Activated T-cell treated with anti-CD3 and anti-CD28 coated beads, Interleukin-2, amount 50 U/mL, for 1 hour (primary cell): ENCODE measurements around the gene PANX3.
"Not testable (repeated sequence)": the region's sequence is repeated elsewhere in the genome, so short reads cannot be mapped to it uniquely, and the experiment has no call there.

Experiments
- DNase-seq: peaks from one replicate; pipeline ENCODE4 v3.0.0-alpha.2; 2020

Gene PANX3, protein sequence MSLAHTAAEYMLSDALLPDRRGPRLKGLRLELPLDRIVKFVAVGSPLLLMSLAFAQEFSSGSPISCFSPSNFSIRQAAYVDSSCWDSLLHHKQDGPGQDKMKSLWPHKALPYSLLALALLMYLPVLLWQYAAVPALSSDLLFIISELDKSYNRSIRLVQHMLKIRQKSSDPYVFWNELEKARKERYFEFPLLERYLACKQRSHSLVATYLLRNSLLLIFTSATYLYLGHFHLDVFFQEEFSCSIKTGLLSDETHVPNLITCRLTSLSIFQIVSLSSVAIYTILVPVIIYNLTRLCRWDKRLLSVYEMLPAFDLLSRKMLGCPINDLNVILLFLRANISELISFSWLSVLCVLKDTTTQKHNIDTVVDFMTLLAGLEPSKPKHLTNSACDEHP

DNA sequence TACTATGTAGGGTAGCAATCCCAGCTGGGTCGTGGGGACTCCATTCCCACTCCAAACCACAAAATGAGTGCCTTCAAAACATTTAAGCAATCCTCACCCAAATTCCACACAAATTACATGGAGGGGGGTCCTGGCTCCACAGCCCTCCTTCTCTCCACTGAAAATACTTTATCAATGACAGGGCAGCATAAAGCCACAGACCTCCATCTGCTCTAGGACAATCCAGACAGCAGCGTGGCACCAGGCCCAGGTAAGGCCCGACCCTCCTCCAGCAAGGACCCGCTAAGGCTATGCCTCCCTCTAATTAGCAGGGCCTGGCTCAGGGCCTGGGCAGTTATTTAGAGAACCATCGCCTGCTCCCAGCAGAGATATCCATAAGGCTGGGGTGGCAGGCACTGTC lies at the start of gene PANX3:
PANX3 (plus strand) TSS at position 365 of the 400 bp plus-strand sequence. CDS start 129 bp downstream, outside the sequence.
- DNase-seq = no peak

DNA sequence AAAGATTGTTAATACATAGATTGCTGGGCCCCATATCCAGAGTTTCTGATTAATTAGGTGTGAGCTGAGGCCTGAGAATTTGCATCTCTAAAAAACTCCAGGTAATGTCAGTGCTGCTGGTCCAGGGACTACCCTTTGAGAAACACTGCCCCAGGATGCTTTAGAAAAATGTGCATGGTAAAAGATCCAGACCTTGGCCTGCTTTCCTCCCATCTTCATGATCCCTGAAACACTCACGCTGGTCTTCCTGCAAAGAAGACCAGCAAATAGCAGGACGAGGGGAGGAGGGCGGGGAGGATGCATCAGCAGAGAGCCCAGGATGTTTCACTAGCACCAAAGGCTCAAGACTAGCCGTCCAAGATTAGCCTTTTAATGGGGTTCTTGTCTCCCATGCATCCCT lies 41.5 kb upstream of the PANX3 start, which contains the start of gene OR8A1:
OR8A1 (plus strand) TSS at position 301 of the 400 bp plus-strand sequence. CDS start 123 bp downstream, outside the sequence.
- DNase-seq = no peak

- no peak for DNase-seq
Observed at GRCh38 chr11:124570160-124570559, 41.1 kb upstream of the PANX3 start.

- no peak for DNase-seq
Observed at GRCh38 chr11:124577716-124578427, 33.4 kb upstream of the PANX3 start.

- no peak for DNase-seq
Observed at GRCh38 chr11:124578761-124579160, 32.5 kb upstream of the PANX3 start.

DNA sequence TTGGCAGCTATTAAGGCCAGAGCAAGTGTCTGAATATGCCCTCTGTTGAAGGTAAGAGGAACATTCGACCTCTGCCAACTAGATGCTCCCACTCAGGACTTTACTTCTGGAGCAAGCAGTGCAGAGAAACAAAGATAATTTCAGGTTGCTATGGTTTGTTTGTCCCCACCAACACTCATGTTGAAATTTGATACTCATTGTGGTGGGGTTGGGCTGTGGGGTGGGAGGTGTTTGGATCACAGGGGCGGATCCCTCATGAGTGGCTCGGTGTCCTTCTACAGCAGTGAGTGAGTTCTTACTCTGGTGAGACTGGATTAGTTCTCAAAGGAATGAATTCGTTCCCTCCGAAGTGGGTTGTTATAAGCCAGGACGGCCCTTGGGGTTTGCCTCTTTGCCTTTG lies 29.4 kb upstream of the PANX3 start:
- no peak for DNase-seq

- DNase-seq = no peak
Observed at GRCh38 chr11:124582565-124582964, 28.7 kb upstream of the PANX3 start.

GRCh38 chr11:124583781-124584180 lies 27.4 kb upstream of the PANX3 start:
- no peak for DNase-seq

DNA sequence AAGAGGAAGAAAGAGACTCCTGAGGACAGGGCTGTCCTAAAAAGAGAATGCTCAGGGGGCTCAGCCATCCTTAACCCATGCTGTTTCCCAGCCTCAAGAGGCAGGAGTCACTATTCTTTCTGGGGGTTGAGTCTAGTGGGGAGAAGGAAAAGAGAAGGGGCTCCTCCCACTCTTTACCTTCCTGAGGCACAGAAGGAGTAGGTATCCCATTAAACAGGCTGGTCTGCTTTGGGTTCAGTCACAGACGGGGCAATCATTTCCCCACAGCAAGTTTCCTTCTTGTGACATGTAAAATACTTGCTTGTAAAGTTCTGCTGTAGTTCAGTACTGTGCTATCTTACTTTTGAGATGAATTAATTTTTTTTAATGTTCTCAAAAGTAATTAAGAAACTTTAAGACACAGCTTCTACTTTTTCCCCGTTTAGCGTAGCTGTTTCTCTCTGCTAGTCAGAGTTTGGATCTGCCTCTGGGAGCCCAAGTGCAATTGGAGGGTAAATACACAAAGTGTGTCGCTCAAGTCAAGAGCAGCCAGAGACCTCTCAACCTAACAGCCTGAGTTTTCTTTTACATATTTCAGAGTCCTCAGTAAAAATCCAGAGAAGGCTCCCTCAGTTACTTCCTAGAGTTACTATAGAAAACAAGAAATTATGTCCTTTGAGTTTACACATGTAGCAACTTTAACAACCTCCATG lies 26.4 kb upstream of the PANX3 start:
- DNase-seq = no peak

DNA sequence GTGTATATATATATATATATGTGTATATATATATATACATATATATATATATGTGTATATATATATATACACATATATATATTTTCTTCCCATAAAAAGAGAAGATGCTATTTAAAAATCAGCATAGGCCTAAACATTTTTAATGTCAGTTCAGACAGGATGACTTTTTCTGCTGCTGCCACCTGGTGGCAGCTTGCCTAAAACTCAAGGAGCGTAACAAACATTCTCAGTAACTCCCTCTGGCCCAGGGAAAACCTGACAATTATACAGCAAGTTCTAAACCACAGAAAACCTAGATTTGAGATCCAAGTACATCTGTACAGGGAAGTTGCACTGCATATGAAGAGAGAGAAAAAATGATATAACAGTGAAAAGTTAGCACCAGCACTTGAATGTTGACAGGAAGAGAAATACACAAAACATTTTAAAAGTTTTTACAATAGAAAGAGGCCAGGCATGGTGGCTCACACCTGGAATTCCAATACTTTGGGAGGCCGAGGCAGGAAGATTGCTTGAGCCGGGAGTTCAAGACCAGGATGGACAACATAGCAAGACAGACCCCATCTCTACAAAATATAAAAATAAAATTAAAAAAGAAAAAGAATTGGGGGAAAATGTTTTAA lies 24.9 kb upstream of the PANX3 start:
- DNase-seq = peak; percentile 38

GRCh38 chr11:124591430-124591829 lies 19.8 kb upstream of the PANX3 start:
- no peak for DNase-seq

DNA sequence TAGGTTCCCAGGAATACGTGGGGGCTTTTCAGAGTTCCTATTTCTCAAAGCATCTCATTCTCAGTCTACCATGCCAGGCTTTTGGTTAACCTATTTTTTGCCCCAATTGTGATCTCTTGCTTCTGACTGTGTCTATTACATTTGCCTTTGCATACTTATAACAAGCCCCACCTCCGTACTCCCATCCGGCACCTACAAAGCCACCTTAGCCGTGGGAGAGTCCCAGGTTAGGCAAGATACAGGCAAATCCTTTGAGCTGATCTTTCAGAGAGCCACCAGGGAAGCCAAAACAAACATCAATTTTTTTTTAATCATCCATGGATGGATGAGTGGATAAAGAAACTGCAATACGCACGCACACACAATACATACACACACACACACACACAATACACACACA lies 18.6 kb upstream of the PANX3 start:
- no peak for DNase-seq

GRCh38 chr11:124595302-124595701 lies 15.9 kb upstream of the PANX3 start:
- DNase-seq = no peak

DNA sequence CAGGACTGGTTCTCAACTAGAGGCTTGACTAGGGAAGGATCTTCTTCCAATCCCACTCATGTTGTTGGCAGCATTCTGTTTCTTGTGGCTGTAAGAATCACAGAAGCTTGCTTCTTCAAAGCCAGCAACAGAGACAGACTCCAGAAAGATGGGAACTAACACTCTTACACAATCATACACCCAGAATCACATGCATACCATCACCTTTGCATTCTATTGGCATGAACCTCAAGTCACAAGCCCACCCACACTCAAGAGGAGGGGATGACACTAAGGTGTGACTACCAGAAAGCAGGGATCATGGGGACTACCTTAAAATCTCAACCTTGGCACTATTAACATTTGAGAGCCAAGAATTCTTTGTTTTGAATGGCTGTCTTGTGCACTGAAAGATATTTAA lies 13.6 kb upstream of the PANX3 start:
- no peak for DNase-seq

DNA sequence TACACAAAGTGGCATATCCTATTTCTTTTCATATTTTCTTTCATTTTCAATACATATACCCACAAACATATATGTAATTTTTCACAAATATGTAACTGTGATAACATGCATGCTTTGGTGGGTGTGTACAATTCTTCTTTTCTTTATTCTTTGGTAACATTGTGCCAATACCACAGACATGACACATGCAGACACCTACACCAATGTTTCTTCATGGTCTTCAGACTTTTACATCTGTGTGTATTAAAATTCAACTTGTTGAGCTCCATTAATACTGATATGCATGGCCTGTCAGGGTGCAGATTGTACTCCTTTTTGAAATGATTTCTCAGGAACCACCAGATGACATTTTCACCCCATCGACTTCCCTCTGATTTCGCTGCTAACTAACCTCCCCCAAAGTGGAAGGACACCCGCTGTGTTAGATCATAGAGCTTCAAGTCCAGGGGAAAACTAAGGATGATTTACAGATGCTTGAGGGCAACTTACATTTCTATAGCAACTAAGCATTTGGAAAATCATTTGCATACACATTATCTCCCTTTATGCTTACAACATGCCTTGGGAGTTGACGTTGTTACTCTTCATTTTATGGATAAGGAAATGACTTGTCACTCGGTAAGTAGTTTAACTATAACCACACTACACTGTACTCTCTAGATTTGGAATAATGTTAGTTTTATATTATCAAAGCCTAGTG lies 10.5 kb upstream of the PANX3 start:
- DNase-seq = no peak

DNA sequence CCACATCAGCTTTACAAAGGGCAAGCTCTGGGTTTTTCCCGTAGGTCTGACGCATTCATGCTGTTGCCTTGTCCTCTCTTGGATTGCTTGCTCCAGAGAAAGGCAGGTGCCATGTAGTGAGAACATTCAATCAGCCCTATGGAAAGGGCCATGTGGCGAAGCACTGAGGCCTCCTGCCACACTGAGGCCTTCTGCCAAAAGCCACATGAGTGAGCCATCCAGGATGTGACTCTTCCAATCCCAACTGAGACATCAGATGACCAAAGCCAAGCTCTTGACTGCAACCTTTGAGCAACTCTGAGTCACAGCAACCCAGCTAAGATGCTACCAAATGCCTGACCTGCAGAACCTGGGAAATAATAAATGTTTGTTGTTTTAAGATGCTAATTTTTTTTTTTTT lies 9.0 kb upstream of the PANX3 start:
- DNase-seq = no peak

GRCh38 chr11:124602723-124603122 lies 8.5 kb upstream of the PANX3 start:
- not testable (repeated sequence) for DNase-seq

DNA sequence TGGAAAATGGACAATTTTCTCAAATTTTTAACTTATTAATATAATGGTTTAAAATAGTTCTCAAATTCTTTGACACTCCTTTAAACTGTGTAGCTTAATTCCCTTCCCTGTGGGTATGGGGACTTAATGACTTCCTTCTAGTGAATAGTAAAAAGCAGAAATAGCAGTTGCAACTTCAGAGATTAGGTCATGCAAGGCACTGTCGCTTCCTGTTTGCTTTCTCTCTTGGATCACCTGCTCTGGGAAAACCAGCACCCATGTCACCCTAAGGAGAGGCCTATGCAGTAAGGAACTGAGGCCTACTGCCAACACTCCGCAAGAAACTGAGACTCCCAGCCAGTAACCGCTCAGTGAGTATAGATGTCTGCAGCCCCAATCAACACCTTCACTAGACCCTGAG lies 5.5 kb upstream of the PANX3 start:
- no peak for DNase-seq

DNA sequence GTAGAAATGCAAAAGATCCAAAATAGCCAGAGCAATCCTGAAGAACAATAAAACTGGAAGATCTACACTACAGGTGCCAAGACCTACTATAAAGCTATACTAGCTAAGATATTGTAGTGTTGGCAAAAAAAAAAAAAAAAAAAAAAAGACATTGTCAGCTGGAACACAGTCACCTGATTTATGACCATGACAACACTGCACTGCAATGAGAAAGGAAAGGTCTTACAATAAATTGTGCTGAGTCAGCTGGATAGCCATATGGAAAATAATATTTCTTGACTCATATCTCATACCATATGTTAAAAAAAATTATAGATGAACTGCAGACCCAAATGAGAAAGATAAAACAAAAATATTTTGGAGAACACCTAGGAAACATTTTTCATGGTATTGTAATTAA lies 3.1 kb upstream of the PANX3 start:
- no peak for DNase-seq

GRCh38 chr11:124610295-124610694 lies 933 bp upstream of the PANX3 start:
- no peak for DNase-seq

- no peak for DNase-seq
Observed at GRCh38 chr11:124612045-124612444, 817 bp downstream of the PANX3 start.

- DNase-seq = no peak
Observed at GRCh38 chr11:124612567-124613246, 1.5 kb downstream of the PANX3 start.
